WI38 (cell line): ENCODE measurements around the gene ZNF699.

Source experiments
- H3K4me3 ChIP-seq: 2 replicates; pipeline ENCODE4 v1.5.1; 2011; ENCODE audit warnings: low read depth, mild to moderate bottlenecking, control low read depth, low read length
- TF ChIP-seq, protein P1 (sequence below): IDR thresholded peaks from 2 replicates; pipeline ENCODE4 v1.5.1; 2012; ENCODE audit warnings: low read depth, mild to moderate bottlenecking, control low read depth, low read length

ZNF699 gene

DNA sequence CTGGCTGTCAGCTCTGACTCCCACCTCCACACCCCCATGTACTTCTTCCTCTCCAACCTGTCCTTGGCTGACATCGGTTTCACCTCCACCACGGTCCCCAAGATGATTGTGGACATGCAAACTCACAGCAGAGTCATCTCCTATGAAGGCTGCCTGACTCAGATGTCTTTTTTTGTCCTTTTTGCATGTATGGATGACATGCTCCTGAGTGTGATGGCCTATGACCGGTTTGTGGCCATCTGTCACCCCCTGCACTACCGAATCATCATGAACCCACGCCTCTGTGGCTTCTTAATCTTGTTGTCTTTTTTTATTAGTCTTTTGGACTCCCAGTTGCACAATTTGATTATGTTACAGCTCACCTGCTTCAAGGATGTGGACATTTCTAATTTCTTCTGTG, 58.4 kb downstream of the ZNF699 start:
- no peak overlapping the region for H3K4me3 ChIP-seq
- TF ChIP-seq, protein P1, sequence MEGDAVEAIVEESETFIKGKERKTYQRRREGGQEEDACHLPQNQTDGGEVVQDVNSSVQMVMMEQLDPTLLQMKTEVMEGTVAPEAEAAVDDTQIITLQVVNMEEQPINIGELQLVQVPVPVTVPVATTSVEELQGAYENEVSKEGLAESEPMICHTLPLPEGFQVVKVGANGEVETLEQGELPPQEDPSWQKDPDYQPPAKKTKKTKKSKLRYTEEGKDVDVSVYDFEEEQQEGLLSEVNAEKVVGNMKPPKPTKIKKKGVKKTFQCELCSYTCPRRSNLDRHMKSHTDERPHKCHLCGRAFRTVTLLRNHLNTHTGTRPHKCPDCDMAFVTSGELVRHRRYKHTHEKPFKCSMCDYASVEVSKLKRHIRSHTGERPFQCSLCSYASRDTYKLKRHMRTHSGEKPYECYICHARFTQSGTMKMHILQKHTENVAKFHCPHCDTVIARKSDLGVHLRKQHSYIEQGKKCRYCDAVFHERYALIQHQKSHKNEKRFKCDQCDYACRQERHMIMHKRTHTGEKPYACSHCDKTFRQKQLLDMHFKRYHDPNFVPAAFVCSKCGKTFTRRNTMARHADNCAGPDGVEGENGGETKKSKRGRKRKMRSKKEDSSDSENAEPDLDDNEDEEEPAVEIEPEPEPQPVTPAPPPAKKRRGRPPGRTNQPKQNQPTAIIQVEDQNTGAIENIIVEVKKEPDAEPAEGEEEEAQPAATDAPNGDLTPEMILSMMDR, result no peak

DNA sequence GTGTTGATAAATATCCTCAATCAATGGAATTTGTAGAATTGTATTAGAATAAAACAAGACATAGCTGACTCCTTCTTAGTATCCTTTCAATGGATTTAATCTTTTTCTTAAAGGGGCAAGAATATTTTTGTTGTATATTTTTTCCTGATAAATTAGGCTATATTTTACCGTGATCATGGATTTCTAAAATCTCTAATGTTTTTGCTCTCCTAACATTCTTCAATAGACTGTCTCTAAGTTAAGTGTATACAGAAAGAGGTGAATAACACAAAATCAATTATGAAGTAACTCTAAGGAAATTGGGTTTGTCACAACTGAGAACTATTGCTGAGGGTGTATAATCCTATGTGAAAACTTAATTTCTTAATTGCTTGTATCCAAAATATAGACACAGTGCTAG, 59.0 kb downstream of the ZNF699 start, which contains the start of gene OR7E24:
TSS of gene OR7E24 (plus strand) at position 301 of the 400 bp plus-strand sequence. CDS start 114 bp downstream, outside the sequence.
- TF ChIP-seq, protein P1, result no peak
- H3K4me3 ChIP-seq, result no peak within 1 kb of the TSS
